Superior temporal gyrus (tissue), 1 donor: Measurements from ENCODE around the gene FAM149B1.

ENCODE experiments used
- DNase-seq: peaks from one replicate; pipeline ENCODE4 v3.0.0-alpha.2; 2016; ENCODE audit errors: extremely low spot score

Gene FAM149B1

DNA sequence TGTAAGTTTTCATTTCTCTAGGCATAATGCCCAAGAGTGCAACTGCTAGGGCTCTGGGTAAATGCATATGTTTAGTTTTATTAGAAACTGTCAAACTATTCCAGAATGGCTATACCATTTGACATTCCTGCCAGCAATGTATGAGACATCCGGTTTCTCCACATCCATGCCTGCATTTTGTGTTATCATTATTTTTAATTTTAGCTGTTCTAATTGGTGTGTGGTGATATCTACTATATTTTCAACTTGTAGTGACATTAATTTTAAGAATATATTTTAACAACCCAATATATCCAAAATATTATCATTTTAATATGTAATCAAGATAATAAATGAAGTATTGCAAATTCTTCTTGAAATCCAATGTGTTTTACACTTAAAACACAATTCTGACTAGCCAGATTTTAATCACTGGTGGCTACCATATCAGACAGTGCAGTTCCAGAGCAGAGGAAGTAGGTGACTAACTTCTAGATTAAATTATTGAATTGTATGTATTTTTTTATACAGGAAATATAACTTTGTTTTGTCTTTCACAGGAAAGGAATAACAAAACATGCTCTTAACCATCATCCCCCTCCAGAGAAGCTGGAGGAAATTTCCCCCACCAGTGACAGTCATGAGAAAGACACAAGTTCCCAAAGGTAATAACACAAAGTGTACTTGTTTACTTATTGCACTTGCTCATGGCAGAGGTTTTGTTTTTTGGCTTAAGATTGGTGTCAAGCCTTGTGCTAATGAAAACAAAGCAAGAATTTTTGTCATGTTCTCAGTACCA, 6.4 kb downstream of the FAM149B1 start:
- no peak for DNase-seq

DNA sequence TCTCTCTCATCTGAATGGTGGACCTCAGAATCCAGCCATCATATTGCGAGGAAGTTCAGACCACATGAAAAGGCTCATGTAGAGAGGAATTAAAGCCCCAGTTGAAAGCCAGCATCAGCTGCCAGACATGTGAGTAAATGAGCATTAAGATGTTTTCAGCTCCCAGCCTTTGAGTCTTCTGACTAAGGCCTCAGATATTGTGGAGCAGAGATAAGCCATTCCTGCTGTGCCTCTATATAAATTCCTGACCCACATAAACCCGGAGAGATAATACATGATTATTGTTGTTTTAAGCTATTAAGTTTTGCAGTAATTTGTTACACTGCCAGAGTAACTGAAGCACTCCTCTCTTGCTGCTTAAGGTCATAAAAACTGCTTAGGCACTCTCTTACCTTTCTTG, 14.6 kb downstream of the FAM149B1 start:
- no peak for DNase-seq

DNA sequence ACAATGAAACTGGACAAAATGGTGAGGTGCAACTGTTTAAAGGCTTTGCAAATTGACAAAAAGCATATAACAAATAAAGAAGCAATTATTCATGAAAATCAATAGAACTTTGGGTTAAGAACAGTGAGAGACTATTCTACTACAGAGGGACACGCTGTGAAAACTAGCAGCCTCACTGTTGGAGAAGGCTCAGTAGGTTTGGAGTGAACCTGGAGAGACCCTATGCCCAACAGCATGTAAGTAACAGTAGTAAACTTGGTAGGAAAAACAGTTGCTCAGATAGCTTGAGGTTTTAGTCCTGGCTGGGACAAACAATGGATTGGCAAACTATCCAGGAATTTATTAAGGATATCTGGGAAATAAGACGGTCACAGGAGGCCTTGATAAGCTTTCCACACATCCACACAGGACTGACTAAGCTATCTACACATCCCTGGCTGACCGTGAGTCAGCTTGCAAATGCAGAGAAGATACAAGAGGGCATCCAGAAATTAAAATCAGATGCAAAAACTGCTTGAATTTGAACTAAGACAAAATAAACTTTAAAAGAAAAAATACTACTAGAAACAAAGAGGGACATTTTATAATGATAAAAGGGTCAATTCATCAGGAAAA, 15.9 kb downstream of the FAM149B1 start:
- DNase-seq: no peak

DNA sequence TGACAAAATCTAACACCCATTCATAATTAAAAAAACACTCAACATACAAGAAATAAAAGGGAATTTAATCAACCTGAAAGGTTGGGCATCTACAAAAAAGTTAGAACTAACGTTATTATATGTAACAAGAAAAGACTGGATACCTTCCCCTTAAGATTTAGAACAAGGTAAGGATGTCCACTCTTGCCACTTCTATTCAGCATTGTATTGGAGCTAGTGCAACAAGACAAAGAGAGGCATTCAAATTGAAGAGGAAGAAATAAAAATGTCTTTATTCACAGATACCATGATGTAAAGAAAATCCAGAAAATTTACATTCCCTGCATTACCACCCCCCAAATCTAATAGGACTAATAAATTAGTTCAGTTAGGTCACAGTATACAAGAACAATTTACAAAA, 18.3 kb downstream of the FAM149B1 start:
- peak; percentile 31 for DNase-seq

DNA sequence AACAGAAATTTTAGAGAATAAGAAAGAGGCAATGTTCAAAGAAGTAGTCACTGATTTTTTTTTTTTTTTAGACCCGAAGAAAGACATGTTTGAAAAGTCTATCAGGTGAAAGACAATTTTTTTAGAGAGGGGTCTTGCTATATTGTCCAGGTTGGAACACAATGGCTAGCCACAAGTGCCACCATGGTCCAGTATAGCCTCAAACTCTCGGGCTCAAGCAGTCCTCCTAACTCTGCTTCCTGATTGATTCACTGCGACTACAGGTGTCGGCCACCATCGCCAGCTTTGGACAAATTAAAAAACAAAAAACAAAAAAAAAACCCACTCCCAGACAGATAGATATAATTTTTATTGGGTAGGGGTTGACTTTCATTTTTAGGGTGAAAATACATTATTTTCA, 22.3 kb downstream of the FAM149B1 start:
- no peak for DNase-seq

DNA sequence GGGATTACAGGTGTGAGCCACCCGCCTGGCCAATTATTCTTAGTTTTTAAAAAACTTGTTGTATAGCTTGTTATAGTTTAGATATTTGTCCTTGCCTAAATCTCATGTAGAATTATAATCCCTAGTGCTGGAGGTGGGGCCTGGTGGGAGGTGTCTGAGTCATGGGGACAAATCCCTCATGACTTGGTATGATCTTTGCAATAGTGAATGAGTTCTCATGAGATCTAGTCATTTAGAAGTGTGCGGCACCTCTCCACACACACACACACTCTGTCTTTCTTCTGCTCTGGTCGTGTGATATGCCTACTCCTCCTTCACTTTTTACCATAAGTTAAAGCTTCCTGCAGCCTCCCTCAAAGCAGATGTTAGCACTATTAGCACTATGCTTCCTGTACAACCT, 37.2 kb downstream of the FAM149B1 start:
- no peak for DNase-seq

DNA sequence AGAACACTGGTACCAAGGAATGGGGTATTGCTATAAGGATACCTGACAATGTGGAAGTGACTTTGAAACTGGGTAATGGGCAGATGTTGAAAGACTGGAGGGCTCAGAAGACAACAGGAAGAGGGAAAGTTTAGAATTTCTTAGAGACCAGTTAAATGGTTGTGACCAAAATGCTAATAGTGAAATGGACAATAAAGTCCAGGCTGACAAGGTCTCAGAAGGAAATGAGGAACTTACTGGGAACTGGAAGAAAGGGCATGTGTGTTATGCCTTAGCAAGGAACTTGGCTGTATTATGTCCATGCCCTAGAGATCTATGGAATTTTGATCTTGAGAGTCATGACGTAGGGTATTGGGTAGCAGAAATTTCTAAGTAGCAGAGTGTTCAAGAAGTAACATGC, 38.0 kb downstream of the FAM149B1 start:
- no peak for DNase-seq

DNA sequence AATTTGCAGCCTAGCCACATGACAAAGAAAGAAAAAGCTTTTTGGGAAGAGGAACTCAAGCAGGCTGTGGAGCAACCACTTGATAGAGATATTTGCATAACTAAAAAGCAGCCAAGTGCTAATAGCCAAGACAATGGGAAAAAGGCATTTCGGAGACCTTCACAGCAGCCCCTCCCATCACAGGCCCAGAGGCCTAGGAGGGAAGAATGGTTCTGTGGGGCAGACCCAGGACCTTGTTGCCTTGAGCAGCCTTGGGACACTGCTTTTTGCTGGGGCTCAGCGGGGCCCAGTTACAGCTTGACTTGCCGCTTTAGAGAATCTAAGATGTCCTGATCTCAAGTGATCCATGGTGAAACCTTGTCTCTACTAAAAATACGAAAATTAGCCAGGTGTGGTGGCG, 38.5 kb downstream of the FAM149B1 start:
- DNase-seq: no peak

DNA sequence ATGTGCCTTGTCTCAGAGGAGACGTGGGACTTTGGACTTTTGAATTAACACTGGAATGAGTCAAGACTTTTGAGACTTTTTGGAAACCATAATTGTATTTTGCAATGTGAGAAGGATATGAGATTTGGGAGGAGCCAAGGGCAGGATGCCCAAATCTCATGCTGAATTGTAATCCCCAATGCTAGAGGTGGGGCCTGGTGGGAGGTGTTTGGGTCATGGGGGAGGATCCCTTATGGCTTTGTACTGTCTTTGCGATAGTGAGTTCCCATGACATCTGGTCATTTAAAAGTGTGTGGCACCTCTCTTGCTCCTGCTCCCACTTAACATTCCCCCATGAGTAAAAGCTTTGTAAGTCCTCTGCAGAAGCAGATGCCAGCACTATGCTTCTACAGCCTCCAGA, 40.0 kb downstream of the FAM149B1 start:
- DNase-seq: no peak

DNA sequence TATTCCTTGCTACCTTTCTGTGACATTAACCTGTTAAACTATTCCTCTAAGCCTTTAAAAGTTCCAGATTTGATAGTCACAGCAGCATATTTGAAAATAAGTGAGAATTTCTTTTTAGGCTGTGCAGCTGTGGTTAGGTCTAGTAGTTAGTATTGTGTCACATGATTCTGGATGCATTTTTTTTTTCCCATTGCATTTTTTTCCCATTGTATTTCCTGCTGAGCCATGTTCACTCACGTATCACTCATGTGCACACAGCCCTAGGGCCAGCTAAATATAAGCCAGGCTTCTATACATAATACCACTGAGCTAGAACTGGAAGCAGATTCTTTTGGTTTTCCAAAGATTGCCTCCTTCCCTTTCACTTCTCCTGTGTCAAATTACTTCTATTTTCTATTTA, 41.8 kb downstream of the FAM149B1 start:
- no peak for DNase-seq

DNA sequence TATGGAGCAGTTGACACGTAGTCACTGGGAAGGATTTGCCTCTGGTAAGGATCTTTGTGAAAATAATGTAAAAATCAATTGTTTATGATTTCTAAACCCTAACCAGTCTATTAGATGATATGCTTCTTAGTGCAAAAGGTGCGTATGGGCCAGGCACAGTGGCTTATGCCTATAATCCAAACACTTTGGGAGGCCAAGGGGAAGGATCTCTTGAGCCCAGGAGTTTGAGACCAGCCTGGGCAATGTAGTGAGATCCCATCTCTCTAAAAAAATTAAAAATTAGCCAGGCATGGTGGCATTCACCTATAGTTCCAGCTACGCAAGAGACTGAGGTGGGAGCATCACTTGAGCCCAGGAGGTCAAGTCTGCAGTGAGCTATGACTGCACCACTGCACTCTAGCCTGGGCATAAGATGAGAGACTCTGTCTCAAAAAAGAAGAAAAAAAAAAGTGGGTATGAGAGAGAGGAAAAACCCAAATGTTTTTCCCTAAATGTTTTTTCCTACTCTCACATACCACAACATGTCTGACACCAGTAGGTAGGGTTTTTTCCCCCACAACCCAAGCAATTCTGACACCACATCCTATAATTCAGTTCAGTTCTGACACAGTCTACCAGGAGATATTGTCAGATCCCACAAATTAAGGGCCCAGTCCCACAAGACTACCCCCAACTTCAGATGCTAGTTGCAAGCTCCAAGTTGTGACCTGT, 42.6 kb downstream of the FAM149B1 start:
- DNase-seq: no peak

DNA sequence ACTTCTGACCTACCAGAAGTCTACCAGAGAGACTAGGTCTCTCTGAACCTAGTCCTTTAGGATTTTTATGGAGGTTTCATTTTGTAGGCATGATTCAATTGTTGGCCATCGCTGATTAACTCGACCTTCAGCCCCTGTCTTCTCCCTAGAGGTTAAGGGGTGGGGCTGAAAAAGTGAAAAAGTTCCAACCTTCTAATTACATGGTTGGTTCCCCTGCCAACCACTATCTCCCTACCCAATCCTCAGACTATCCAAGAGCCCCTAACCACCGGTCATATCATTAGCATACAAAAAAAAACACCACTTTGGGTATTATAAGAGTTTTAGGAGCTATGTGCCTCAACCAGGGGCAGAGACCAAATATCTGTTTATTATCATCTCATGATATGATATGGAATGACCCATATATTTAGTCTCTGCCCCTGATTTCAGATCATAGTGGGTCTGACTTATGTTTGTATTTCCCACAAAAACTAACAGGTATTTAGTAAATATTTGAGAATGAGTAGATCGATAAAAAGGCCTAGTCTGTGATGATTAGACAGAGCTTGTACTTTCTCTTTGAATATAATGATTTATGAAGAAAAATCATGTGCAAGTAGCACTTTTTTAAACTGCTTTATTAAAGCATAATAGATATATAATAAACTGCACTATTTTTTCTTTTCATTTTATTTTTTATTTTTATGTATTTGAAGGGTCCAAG, 43.3 kb downstream of the FAM149B1 start:
- DNase-seq: no peak

DNA sequence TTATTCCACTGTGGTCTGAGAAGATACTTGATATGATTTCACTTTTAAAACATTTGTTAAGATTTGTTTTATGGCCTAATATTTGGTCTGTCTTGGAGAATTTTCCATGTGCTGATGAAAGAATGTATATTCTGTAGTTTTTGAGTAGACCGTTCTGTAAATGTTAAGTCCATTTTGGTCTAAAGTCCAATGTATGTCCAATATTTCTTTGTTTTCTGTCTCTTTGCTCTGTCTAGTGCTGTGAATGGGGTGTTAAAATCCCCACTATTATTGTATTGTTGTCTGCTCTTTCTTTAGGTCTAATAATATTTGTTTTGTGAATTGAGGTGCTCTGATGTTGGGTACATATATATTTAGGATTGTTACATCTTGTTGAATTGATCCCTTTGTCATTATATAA, 47.8 kb downstream of the FAM149B1 start:
- no peak for DNase-seq

DNA sequence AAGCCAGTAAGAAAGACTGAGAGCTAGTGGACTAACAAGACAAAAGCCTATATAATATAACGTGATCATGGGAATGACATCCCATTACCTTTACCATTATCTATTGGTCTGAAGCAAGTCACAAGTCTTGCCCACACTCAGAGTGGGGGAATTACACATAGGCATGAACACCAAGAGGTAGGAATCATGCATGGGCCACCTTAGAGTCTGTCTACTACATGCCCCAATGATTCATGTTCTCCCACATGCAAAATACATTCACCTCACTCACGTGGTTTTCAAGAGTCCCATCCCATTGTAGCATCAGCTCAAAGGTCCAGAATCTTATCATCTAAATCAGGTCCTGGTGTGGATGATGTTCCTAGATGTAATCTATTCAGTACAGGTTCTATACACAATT, 49.7 kb downstream of the FAM149B1 start:
- DNase-seq: no peak

DNA sequence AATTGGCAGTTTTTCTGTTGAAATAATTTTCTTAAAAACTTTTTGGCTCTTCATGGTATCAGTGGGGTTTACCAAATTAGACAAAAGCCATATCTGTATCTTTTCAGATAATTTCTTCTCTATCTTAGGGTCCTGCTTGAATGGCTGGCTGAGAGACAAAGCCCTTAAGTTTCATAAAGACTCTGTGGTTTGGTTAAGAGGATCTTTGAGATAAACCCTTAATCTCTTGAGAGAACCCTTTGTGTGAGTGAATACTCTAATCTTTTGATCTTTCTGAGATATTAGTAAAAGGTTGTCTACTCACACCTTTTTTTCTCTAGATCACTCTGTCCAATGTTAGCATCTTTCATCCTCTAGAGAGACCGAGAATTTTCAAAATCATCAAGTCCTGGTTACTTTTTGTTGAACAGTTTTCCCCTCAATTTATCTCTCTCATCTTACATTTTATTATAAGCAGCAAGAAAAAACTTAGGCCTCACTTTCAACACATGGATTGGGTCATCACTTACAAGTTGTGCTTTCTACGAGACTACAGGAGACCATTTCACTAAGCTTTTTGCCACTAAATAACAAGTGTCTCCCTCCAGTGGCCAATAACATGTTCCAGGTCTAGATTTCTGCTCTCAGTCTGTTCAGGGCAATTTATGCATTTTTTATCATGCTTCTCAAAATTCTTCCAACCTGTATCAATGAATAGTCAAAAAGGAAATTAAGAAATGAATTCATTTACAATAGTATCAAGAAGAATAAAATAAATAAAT, 50.7 kb downstream of the FAM149B1 start:
- no peak for DNase-seq

DNA sequence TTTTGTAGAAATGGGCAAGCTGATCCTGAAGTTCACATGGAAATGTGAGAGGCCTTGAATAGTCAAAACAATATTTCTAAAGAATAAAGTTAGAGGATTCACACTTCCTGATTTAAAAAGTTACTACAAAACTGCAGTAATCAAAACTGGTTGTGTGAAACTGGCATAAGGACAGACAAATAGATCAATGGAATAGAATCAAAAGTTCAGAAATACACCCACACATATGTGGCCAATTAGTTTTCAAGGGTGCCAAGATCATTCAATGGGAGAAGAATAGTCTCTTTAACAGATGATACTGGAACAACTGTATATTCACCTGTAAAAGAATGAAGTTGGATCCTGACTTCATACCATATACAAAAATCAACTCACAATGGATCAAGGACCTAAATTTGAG, 51.5 kb downstream of the FAM149B1 start:
- DNase-seq: no peak

DNA sequence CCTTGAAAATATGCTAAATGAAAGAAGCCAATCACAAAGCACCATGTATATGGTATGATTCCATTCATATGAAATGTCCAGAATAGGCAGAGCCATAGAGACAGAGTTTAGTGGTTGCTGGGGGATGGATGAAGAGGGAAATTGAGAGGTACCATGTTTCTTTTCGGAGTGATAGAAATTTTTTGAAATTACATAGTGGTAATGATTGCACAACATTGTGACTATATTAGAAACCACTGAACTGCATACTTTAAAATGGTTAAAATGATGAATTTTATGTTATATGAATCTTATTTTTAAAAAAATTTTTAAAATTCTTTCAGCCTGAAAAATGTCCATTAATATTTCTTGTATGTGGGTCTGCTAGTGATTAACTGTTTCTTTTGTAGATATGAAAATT, 53.1 kb downstream of the FAM149B1 start:
- DNase-seq: no peak

DNA sequence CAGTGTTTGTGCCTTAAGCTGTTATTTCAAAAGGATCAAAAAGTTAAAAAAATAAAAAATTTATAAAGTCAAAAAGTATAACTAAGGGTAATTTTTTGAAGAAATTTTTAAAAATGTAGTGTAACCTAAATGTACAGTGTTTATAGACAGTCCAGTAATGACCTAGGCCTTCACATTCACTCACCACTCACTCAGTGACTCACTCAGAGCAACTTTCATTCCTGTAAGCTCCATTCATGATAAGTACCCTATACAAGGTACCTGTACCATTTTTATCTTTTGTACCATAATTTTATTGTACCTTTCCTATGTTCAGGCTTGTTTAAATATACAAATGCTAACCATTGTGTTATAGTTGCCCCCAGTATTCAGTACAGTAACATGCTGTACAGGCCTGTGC, 57.6 kb downstream of the FAM149B1 start:
- DNase-seq: no peak

DNA sequence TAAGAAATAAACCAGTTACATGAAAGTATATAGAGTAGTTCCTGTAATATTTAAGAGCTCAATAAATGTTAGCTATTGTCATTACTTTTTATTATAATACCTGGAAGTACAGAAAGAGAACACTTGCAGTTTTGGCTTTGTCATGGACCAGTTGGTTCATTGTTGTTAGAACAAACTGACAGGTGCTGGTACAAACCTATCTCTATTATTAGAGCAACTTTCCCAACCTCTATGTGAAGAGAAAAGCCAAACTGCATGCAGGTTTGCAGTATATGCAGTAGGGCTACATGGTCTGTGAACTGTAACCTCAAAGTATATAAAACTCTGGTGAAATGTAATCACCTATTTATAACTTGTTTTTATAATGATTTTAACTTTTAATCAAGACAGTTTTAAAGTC, 58.7 kb downstream of the FAM149B1 start:
- DNase-seq: no peak

DNA sequence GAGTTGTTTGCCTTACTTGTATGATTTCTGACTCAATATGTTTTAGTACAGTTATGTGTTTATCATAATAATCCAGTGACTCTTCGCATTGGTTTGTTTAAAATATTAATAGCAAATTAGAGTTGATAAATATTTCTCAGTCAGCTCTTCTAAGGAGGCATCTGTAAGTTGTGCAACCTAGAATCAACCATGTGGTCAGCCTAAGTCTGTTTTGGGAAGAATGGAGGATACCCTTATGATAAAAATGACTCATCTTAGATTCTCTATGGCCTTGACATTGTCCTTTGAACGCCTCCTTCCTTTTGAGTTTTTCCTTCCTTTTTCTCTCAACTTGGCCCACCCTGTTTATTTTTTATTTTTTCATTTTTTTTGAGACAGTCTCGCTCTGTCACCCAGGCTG, 60.3 kb downstream of the FAM149B1 start:
- DNase-seq: no peak

DNA sequence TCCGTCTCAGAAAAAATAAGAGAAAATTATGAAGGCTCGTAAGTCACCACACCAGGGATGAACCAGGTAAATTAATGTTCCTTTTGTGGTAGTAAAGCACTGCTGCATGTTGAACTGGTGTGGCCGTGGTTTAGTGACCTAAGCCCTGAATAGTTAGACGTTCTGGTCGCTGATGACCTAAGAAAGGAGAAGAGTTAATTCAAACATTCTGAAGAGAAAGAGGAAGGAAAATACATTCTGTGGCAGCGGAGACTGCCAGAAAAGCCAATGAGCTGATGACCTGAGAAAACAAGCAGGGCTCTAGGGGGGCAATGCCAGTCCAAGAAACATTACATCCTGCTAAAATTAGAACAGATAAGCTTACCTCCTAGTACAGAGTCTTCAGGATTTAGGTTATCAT, 61.6 kb downstream of the FAM149B1 start:
- DNase-seq: no peak

DNA sequence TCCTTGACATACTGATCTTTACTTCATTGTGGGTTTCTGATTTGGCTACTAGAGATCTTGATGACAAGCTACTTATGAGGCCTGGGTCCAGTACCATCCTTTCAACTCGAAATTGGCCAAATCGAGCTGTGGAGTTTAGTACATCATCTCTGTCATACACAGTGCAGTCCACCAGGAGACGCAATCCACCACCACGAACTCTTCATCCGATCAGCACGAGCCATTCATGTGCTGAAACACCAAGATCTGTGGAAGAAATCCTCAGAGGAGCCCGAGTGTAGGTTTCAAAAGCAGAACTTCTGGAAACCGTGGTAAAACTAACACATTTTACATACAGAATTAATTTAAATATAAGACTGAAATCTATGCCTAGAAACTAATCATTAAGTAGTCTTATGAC, 65.0 kb downstream of the FAM149B1 start:
- no peak for DNase-seq
